ENCODE results near the gene TGFBRAP1.
"Not testable (repeated sequence)": the region's sequence is repeated elsewhere in the genome, so short reads cannot be mapped to it uniquely, and the experiment has no call there.

TGFBRAP1 gene

GRCh38 chr2:105255979-105256378 lies 73.6 kb downstream of the TGFBRAP1 start:
- Histone ChIP-seq H3K9me3 (ENCODE audit: control insufficient read depth, insufficient read depth, low read length) (no peaks in the 10 kb centered on the region), H3K27me3 (ENCODE audit: control insufficient read depth, insufficient read depth, low read length) (no peaks in the 10 kb centered on the region), H3K4me1 (ENCODE audit: control insufficient read depth, insufficient read depth, low read length) (no peaks in the 10 kb centered on the region; the same call in 1 of the 2 replicates), H3K4me3 (ENCODE audit: low read length) (no peak overlapping the region), H3K27ac (ENCODE audit: low read length) (no peak overlapping the region), H3K36me3 (ENCODE audit: control insufficient read depth, insufficient read depth, low read length) (no peaks in the 10 kb centered on the region)
- WGBS (ENCODE audit: insufficient coverage, insufficient read length), result no CpG with 5 or more reads among the region's 2 CpGs
- no peak for DNase-seq (ENCODE audit: low read depth, low spot score)

- no peak for DNase-seq (ENCODE audit: low read depth, low spot score)
- Histone ChIP-seq H3K36me3 (ENCODE audit: control insufficient read depth, insufficient read depth, low read length) (no peaks in the 10 kb centered on the region), H3K9me3 (ENCODE audit: control insufficient read depth, insufficient read depth, low read length) (no peaks in the 10 kb centered on the region), H3K4me1 (ENCODE audit: control insufficient read depth, insufficient read depth, low read length) (no peaks in the 10 kb centered on the region; the same call in 1 of the 2 replicates), H3K4me3 (ENCODE audit: low read length) (no peak overlapping the region), H3K27me3 (ENCODE audit: control insufficient read depth, insufficient read depth, low read length) (no peaks in the 10 kb centered on the region), H3K27ac (ENCODE audit: low read length) (no peak overlapping the region)
- no CpG with 5 or more reads among the region's 5 CpGs for WGBS (ENCODE audit: insufficient coverage, insufficient read length)
Measured at GRCh38 chr2:105254531-105255210, 74.9 kb downstream of the TGFBRAP1 start.

- Histone ChIP-seq H3K27me3 (ENCODE audit: control insufficient read depth, insufficient read depth, low read length) (no peaks in the 10 kb centered on the region), H3K9me3 (ENCODE audit: control insufficient read depth, insufficient read depth, low read length) (no peaks in the 10 kb centered on the region), H3K27ac (ENCODE audit: low read length) (no peak overlapping the region), H3K36me3 (ENCODE audit: control insufficient read depth, insufficient read depth, low read length) (no peaks in the 10 kb centered on the region), H3K4me3 (ENCODE audit: low read length) (no peak overlapping the region), H3K4me1 (ENCODE audit: control insufficient read depth, insufficient read depth, low read length) (no peaks in the 10 kb centered on the region; the same call in 1 of the 2 replicates)
- DNase-seq (ENCODE audit: low read depth, low spot score), result no peak
- WGBS (ENCODE audit: insufficient coverage, insufficient read length), result no CpG with 5 or more reads among the region's 2 CpGs
Measured at GRCh38 chr2:105252271-105252670, 77.3 kb downstream of the TGFBRAP1 start.

GRCh38 chr2:105251016-105251648 lies 78.4 kb downstream of the TGFBRAP1 start:
- H3K27me3 ChIP-seq (ENCODE audit: control insufficient read depth, insufficient read depth, low read length); H3K27ac ChIP-seq (ENCODE audit: low read length); H3K9me3 ChIP-seq (ENCODE audit: control insufficient read depth, insufficient read depth, low read length); H3K36me3 ChIP-seq (ENCODE audit: control insufficient read depth, insufficient read depth, low read length); H3K4me1 ChIP-seq (ENCODE audit: control insufficient read depth, insufficient read depth, low read length); DNase-seq (ENCODE audit: low read depth, low spot score); H3K4me3 ChIP-seq (ENCODE audit: low read length): not testable (repeated sequence)
- WGBS (ENCODE audit: insufficient coverage, insufficient read length), result no CpG with 5 or more reads among the region's 43 CpGs

- Histone ChIP-seq H3K27ac (ENCODE audit: low read length) (no peak overlapping the region), H3K4me1 (ENCODE audit: control insufficient read depth, insufficient read depth, low read length) (no peaks in the 10 kb centered on the region), H3K9me3 (ENCODE audit: control insufficient read depth, insufficient read depth, low read length) (no peaks in the 10 kb centered on the region), H3K27me3 (ENCODE audit: control insufficient read depth, insufficient read depth, low read length) (no peaks in the 10 kb centered on the region), H3K36me3 (ENCODE audit: control insufficient read depth, insufficient read depth, low read length) (no peaks in the 10 kb centered on the region), H3K4me3 (ENCODE audit: low read length) (no peak overlapping the region)
- no peak for DNase-seq (ENCODE audit: low read depth, low spot score)
- WGBS (ENCODE audit: insufficient coverage, insufficient read length), result no CpG with 5 or more reads among the region's 4 CpGs
Measured at GRCh38 chr2:105249891-105250290, 79.6 kb downstream of the TGFBRAP1 start.

GRCh38 chr2:105249181-105249580 lies 80.4 kb downstream of the TGFBRAP1 start:
- no peak overlapping the region for H3K27ac ChIP-seq (ENCODE audit: low read length)
- H3K36me3 ChIP-seq (ENCODE audit: control insufficient read depth, insufficient read depth, low read length), result no peaks in the 10 kb centered on the region

GRCh38 chr2:105248316-105249070 lies 81.0 kb downstream of the TGFBRAP1 start:
- no peaks in the 10 kb centered on the region for H3K27me3 ChIP-seq (ENCODE audit: control insufficient read depth, insufficient read depth, low read length)
- H3K4me1 ChIP-seq (ENCODE audit: control insufficient read depth, insufficient read depth, low read length), result no peaks in the 10 kb centered on the region
- H3K9me3 ChIP-seq (ENCODE audit: control insufficient read depth, insufficient read depth, low read length), result no peaks in the 10 kb centered on the region
- no peak overlapping the region for H3K27ac ChIP-seq (ENCODE audit: low read length)
- H3K4me3 ChIP-seq (ENCODE audit: low read length), result no peak overlapping the region
- WGBS (ENCODE audit: insufficient coverage, insufficient read length), result no CpG with 5 or more reads among the region's 4 CpGs
- no peaks in the 10 kb centered on the region for H3K36me3 ChIP-seq (ENCODE audit: control insufficient read depth, insufficient read depth, low read length)
- no peak for DNase-seq (ENCODE audit: low read depth, low spot score)

More at GRCh38 chr2:105249181-105249580, 80.4 kb downstream of the TGFBRAP1 start:
- no peak for DNase-seq (ENCODE audit: low read depth, low spot score)
- H3K4me1 ChIP-seq (ENCODE audit: control insufficient read depth, insufficient read depth, low read length), result no peaks in the 10 kb centered on the region
- no peaks in the 10 kb centered on the region for H3K27me3 ChIP-seq (ENCODE audit: control insufficient read depth, insufficient read depth, low read length)
- H3K4me3 ChIP-seq (ENCODE audit: low read length), result no peak overlapping the region
- no peaks in the 10 kb centered on the region for H3K9me3 ChIP-seq (ENCODE audit: control insufficient read depth, insufficient read depth, low read length)
- no CpG with 5 or more reads among the region's 5 CpGs for WGBS (ENCODE audit: insufficient coverage, insufficient read length)

GRCh38 chr2:105244451-105244850 lies 85.1 kb downstream of the TGFBRAP1 start:
- no peak for DNase-seq (ENCODE audit: low read depth, low spot score)
- WGBS (ENCODE audit: insufficient coverage, insufficient read length), result no CpG with 5 or more reads among the region's 3 CpGs
- H3K27ac ChIP-seq (ENCODE audit: low read length), result no peak overlapping the region

GRCh38 chr2:105243961-105244360 lies 85.6 kb downstream of the TGFBRAP1 start:
- peak; percentile 29 for DNase-seq (ENCODE audit: low read depth, low spot score)
- Histone ChIP-seq H3K4me1 (ENCODE audit: control insufficient read depth, insufficient read depth, low read length) (no peaks in the 10 kb centered on the region), H3K4me3 (ENCODE audit: low read length) (no peak overlapping the region), H3K9me3 (ENCODE audit: control insufficient read depth, insufficient read depth, low read length) (no peaks in the 10 kb centered on the region), H3K27me3 (ENCODE audit: control insufficient read depth, insufficient read depth, low read length) (no peaks in the 10 kb centered on the region), H3K27ac (ENCODE audit: low read length) (no peak overlapping the region), H3K36me3 (ENCODE audit: control insufficient read depth, insufficient read depth, low read length) (no peaks in the 10 kb centered on the region; the same call in 1 of the 2 replicates)
- WGBS (ENCODE audit: insufficient coverage, insufficient read length), result no CpG with 5 or more reads among the region's 5 CpGs

More at GRCh38 chr2:105244451-105244850, 85.1 kb downstream of the TGFBRAP1 start:
- Histone ChIP-seq H3K36me3 (ENCODE audit: control insufficient read depth, insufficient read depth, low read length) (no peaks in the 10 kb centered on the region; the same call in 1 of the 2 replicates), H3K4me3 (ENCODE audit: low read length) (no peak overlapping the region), H3K9me3 (ENCODE audit: control insufficient read depth, insufficient read depth, low read length) (no peaks in the 10 kb centered on the region), H3K27me3 (ENCODE audit: control insufficient read depth, insufficient read depth, low read length) (no peaks in the 10 kb centered on the region), H3K4me1 (ENCODE audit: control insufficient read depth, insufficient read depth, low read length) (no peaks in the 10 kb centered on the region)

- Histone ChIP-seq H3K27ac (ENCODE audit: low read length) (no peak overlapping the region), H3K4me3 (ENCODE audit: low read length) (no peak overlapping the region; the same call in 1 of the 2 replicates), H3K27me3 (ENCODE audit: control insufficient read depth, insufficient read depth, low read length) (no peaks in the 10 kb centered on the region), H3K9me3 (ENCODE audit: control insufficient read depth, insufficient read depth, low read length) (no peaks in the 10 kb centered on the region), H3K4me1 (ENCODE audit: control insufficient read depth, insufficient read depth, low read length) (no peaks in the 10 kb centered on the region), H3K36me3 (ENCODE audit: control insufficient read depth, insufficient read depth, low read length) (no peaks in the 10 kb centered on the region; the same call in 1 of the 2 replicates)
- no CpG with 5 or more reads among the region's 50 CpGs for whole genome bisulfite sequencing (ENCODE audit: insufficient coverage, insufficient read length)
- no peak for DNase-seq (ENCODE audit: low read depth, low spot score)
Measured at GRCh38 chr2:105242286-105242993, 87.1 kb downstream of the TGFBRAP1 start.
